ENCODE measurements around the gene MLX.

DNA sequence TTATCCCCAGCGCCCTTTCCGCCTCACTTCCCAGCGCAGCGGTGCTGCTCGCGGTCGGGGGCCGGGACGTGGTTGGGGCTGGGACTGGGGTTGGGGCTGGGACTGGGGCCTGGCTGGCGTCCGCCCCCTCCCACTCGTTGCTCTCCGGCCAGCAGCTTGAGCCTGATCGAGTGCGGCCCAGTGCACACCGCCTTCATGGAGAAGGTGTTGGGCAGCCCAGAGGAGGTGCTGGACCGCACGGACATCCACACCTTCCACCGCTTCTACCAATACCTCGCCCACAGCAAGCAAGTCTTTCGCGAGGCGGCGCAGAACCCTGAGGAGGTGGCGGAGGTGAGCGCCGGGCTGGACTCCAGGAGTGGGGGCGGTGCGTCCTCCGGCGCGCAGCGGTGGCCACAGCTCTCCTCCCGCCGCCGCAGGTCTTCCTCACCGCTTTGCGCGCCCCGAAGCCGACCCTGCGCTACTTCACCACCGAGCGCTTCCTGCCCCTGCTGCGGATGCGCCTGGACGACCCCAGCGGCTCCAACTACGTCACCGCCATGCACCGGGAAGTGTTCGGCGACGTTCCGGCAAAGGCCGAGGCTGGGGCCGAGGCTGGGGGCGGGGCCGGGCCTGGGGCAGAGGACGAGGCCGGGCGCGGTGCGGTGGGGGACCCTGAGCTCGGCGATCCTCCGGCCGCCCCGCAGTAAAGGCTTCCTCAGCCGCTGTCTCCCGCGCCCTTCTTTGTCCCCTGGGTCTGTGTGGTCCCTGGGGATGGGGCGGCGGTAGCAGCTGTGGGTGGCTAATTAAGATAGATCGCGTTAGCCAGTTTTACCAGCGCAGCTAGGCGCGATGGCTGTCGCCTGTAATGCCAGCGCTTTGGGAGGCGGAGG is 12.4 kb upstream of the MLX start:
- TF ChIP-seq, protein P1, sequence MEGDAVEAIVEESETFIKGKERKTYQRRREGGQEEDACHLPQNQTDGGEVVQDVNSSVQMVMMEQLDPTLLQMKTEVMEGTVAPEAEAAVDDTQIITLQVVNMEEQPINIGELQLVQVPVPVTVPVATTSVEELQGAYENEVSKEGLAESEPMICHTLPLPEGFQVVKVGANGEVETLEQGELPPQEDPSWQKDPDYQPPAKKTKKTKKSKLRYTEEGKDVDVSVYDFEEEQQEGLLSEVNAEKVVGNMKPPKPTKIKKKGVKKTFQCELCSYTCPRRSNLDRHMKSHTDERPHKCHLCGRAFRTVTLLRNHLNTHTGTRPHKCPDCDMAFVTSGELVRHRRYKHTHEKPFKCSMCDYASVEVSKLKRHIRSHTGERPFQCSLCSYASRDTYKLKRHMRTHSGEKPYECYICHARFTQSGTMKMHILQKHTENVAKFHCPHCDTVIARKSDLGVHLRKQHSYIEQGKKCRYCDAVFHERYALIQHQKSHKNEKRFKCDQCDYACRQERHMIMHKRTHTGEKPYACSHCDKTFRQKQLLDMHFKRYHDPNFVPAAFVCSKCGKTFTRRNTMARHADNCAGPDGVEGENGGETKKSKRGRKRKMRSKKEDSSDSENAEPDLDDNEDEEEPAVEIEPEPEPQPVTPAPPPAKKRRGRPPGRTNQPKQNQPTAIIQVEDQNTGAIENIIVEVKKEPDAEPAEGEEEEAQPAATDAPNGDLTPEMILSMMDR (conservative IDR thresholded peaks at IDR 0.05 in 1 of 2, IDR thresholded peaks at IDR 0.05 in 1 of 2; ENCODE audit: extremely low read depth in 1 of 2, insufficient read depth in 1 of 2, low read depth in 1 of 2, low read length in 2 of 2), result no peak
- TF ChIP-seq EZH2 (IDR thresholded peaks at IDR 0.05; ENCODE audit: borderline replicate concordance, low read length), result no peak

Measured in mammary epithelial cell (primary cell).